ENCODE results near the gene SUMO4. TPM values are rescaled to one million over a fixed set of nuclear protein-coding genes. Genes with fewer than 3 reads are reported as not detected.

The SUMO4 gene
- total RNA-seq, 4 donors from 2014 or later: 1.2 to 15.3 (median 5.9) TPM; not detected in 1

DNA sequence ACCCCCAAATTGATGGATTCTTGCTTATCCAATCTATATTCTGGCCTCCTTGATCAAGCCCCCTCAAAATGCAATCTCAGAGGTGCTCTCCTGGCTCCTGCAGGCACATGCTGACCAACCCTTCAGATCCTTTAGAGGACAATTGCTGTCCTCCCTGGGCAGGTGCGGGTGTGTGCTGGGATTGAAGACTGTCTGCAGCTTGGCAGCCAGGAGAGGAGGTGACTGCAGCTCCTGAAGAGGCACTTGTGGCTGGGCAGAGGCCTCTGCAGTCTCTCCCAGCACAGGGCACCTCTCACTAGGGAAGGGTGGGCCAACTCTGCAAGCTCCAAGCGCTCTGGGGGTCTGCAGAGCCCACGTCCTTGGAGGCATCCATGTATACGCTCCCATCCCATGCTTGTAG is 28.5 kb downstream of the SUMO4 start:
- DNase-seq: no peak
- TF ChIP-seq, protein P1, sequence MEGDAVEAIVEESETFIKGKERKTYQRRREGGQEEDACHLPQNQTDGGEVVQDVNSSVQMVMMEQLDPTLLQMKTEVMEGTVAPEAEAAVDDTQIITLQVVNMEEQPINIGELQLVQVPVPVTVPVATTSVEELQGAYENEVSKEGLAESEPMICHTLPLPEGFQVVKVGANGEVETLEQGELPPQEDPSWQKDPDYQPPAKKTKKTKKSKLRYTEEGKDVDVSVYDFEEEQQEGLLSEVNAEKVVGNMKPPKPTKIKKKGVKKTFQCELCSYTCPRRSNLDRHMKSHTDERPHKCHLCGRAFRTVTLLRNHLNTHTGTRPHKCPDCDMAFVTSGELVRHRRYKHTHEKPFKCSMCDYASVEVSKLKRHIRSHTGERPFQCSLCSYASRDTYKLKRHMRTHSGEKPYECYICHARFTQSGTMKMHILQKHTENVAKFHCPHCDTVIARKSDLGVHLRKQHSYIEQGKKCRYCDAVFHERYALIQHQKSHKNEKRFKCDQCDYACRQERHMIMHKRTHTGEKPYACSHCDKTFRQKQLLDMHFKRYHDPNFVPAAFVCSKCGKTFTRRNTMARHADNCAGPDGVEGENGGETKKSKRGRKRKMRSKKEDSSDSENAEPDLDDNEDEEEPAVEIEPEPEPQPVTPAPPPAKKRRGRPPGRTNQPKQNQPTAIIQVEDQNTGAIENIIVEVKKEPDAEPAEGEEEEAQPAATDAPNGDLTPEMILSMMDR (IDR thresholded peaks at IDR 0.05): no peak
- no peak for TF ChIP-seq POLR2A (IDR thresholded peaks at IDR 0.05)
- no peak overlapping the region for H3K27ac ChIP-seq
- H3K27me3 ChIP-seq: no peaks in the 10 kb centered on the region
- H3K4me1 ChIP-seq: no peaks in the 10 kb centered on the region
- no peaks in the 10 kb centered on the region for H3K9me3 ChIP-seq
- intact Hi-C loops (cut with DNase I; ENCODE audit: low total_unique reads): no loop called here
- H3K4me3 ChIP-seq: no peak overlapping the region
- no peaks in the 10 kb centered on the region for H3K36me3 ChIP-seq

DNA sequence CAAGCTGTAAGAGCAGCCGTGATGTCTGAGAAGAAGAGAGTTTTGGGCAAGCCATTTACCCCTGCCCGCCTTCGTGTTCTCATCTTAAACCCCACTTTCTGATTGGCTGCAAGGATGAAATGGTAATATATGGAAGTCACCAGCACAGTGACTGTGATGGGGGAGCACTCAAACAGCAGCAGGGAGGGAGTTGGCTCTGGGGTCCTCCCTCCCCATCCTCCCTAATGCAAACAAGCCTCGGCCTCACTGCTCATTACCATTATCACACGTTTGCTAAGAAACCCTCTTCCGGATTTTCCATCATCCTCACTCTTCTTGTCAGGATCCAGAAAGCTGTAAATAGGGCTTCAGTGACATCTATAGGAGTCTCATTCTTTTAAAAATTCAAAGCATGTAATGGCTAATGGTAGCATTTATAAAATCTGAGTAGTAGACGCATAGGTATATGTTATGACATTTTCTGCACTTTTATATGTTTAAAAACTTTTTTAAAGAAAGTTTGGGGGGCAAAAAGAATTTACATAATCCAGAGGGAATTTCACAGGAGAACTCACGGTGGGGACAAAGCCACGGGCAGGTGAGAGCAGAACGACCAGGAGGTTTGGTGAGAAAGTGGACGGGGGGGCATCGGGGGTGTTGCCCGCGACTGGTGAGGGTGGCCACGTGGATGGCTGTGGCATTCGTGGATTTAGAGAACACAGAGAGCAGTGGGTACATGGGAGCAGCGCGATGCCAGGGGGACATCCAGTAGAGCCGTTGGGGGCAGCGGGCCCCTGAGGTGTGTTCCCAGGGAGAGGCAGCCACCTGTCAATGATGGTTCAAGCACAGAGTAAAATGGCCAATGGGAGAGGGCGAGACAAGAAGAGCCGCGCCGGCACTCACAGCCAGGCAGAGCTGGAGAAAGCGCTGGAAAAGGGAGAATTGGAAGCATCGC is 29.6 kb downstream of the SUMO4 start:
- Histone ChIP-seq H3K36me3 (no peaks in the 10 kb centered on the region), H3K4me1 (no peaks in the 10 kb centered on the region), H3K4me3 (no peak overlapping the region), H3K27me3 (no peaks in the 10 kb centered on the region), H3K27ac (no peak overlapping the region), H3K9me3 (no peaks in the 10 kb centered on the region)
- intact Hi-C loops (cut with DNase I; ENCODE audit: low total_unique reads): no loop called here
- DNase-seq: no peak
- TF ChIP-seq POLR2A (IDR thresholded peaks at IDR 0.05): no peak
- TF ChIP-seq, protein P1 (IDR thresholded peaks at IDR 0.05): no peak

DNA sequence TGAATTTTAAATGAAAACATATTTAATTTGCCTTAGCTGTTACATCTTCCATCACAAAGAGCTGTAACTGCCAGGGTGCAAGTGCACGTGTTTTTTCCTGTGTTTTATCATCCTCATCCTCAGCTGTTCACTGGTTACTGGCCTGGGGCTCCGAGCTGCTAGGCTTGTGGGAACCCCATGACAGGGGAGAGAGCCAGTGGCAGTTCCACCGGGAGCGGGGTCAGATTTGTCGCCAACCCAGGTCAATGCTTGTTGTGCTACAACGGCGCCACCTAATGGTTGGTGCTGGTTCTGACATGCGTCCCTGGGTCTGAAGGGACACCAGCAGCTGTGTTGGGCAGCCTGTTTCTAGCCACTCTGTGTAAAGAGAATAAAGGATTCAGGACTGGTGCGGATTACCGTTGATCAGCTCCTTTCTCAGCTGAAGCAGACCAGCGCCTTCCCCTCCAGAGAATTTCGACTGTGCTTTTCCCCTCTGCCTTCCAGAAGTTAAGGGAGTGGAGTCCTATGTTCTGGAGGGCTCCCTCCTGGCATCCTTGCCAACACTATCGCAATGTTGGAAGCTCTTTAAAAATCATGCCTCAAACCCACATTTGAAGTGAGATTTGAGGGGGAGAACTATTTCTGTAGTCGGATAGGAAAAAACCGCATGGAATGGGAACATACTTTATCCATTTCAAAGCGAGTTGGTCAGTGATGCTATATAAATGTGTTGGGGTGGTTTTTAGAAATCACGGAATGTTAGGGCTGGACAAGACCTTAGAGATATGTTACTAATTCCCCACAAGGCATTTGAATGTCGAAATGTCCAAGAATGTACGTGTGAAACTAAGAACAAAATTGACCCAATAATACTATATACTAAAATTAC is 32.1 kb downstream of the SUMO4 start:
- intact Hi-C loops (cut with DNase I; ENCODE audit: low total_unique reads): no loop called here
- Histone ChIP-seq H3K27ac (peak overlapping the region; percentile 39 to 66), H3K36me3 (no peaks in the 10 kb centered on the region), H3K4me3 (no peak overlapping the region), H3K9me3 (no peaks in the 10 kb centered on the region), H3K4me1 (no peaks in the 10 kb centered on the region), H3K27me3 (no peaks in the 10 kb centered on the region)
- DNase-seq: peak; percentile 89 to 90
- TF ChIP-seq, protein P1 (IDR thresholded peaks at IDR 0.05): peak; percentile 86 to 95 (median 92)
- peak in 1 of 2 donors; percentile 14 for TF ChIP-seq POLR2A (IDR thresholded peaks at IDR 0.05)

DNA sequence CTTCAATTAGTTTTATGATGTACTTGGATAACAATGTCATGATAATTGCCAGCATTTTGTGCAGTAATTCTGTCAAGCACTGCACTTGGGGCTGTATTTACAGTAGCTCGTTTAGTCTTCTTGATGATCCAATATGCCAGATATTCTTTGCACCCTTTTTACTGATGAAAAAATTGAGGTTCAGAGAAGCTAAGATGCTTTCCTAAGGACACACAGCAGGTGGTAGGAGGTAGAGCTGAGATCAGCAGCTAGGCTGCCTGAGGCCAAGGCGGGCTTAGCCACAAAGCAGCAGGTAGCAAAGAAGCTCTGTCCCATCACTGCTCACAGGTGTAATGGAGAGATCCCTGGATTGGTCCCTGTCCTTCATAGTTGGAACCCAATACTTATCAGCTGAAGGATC is 33.3 kb downstream of the SUMO4 start:
- intact Hi-C loops (cut with DNase I; ENCODE audit: low total_unique reads): no loop called here
- no peaks in the 10 kb centered on the region for H3K4me1 ChIP-seq
- H3K27me3 ChIP-seq: no peaks in the 10 kb centered on the region
- no peak for DNase-seq
- no peaks in the 10 kb centered on the region for H3K9me3 ChIP-seq
- TF ChIP-seq POLR2A (IDR thresholded peaks at IDR 0.05): no peak
- TF ChIP-seq, protein P1 (IDR thresholded peaks at IDR 0.05): no peak
- no peak overlapping the region for H3K27ac ChIP-seq
- no peak overlapping the region for H3K4me3 ChIP-seq
- no peaks in the 10 kb centered on the region for H3K36me3 ChIP-seq
